Duodenal mucosa (tissue), 2 donors: ENCODE data around the gene SYNGAP1.

Experiments used
- H3K27ac ChIP-seq: one replicate; pipeline ENCODE4 v1.7.0; 2013; ENCODE audit warnings: low read depth, low read length
- H3K27me3 ChIP-seq, 2 donors: one replicate each; pipeline ENCODE4 v1.7.0; 2013; ENCODE audit warnings: low read length in 2 of 2, control low read depth in 1 of 2; ENCODE audit not compliant: insufficient read depth in 2 of 2, control insufficient read depth in 1 of 2
- H3K36me3 ChIP-seq, 2 donors: one replicate each; pipeline ENCODE4 v1.7.0; 2013; ENCODE audit warnings: low read length in 2 of 2, control low read depth in 1 of 2; ENCODE audit not compliant: insufficient read depth in 2 of 2, control insufficient read depth in 1 of 2
- H3K4me1 ChIP-seq, 2 donors: one replicate each; pipeline ENCODE4 v1.7.0; 2013; ENCODE audit warnings: low read length in 2 of 2, control low read depth in 1 of 2; ENCODE audit not compliant: insufficient read depth in 2 of 2, control insufficient read depth in 1 of 2
- H3K4me3 ChIP-seq, 2 donors: one replicate each; pipeline ENCODE4 v1.7.0; 2013; ENCODE audit warnings: low read length in 2 of 2, low read depth in 1 of 2
- H3K9ac ChIP-seq, 2 donors: one replicate each; pipeline ENCODE4 v1.7.0; 2013; ENCODE audit warnings: low read length in 2 of 2, low read depth in 1 of 2
- H3K9me3 ChIP-seq, 2 donors: one replicate each; pipeline ENCODE4 v1.7.0; 2013; ENCODE audit warnings: low read length in 2 of 2, control low read depth in 1 of 2; ENCODE audit not compliant: control insufficient read depth in 1 of 2

Gene SYNGAP1

GRCh38 chr6:33438978-33439594 lies 19.2 kb downstream of the SYNGAP1 start:
- Histone ChIP-seq H3K9ac (no peak overlapping the region), H3K9me3 (no peaks in the 10 kb centered on the region), H3K27ac (no peak overlapping the region), H3K36me3 (peaks cover 0 to 38% of the 10 kb centered on the region in 2 donors), H3K4me3 (no peak overlapping the region), H3K27me3 (no peaks in the 10 kb centered on the region), H3K4me1 (no peaks in the 10 kb centered on the region)

GRCh38 chr6:33439956-33440648 lies 20.2 kb downstream of the SYNGAP1 start:
- Histone ChIP-seq H3K27ac (no peak overlapping the region), H3K36me3 (peaks cover 0 to 39% of the 10 kb centered on the region in 2 donors), H3K27me3 (no peaks in the 10 kb centered on the region), H3K4me3 (no peak overlapping the region), H3K4me1 (no peaks in the 10 kb centered on the region), H3K9me3 (no peaks in the 10 kb centered on the region), H3K9ac (no peak overlapping the region)

- H3K9me3 ChIP-seq: no peaks in the 10 kb centered on the region
- H3K4me3 ChIP-seq: no peak overlapping the region
- no peaks in the 10 kb centered on the region for H3K4me1 ChIP-seq
- H3K27ac ChIP-seq: no peak overlapping the region
- H3K9ac ChIP-seq: no peak overlapping the region
- H3K27me3 ChIP-seq: no peaks in the 10 kb centered on the region
- peaks cover 0 to 33% of the 10 kb centered on the region in 2 donors for H3K36me3 ChIP-seq
These were observed 20.9 kb downstream of the SYNGAP1 start for GRCh38 chr6:33440649-33441309.

GRCh38 chr6:33441457-33441856 lies 21.6 kb downstream of the SYNGAP1 start:
- Histone ChIP-seq H3K4me3 (no peak overlapping the region), H3K9me3 (no peaks in the 10 kb centered on the region), H3K4me1 (no peaks in the 10 kb centered on the region), H3K27me3 (no peaks in the 10 kb centered on the region), H3K27ac (no peak overlapping the region), H3K36me3 (peaks cover 0 to 35% of the 10 kb centered on the region in 2 donors), H3K9ac (no peak overlapping the region)

- no peak overlapping the region for H3K9ac ChIP-seq
- H3K9me3 ChIP-seq: no peaks in the 10 kb centered on the region
- H3K36me3 ChIP-seq: peaks cover 0 to 32% of the 10 kb centered on the region in 2 donors
- H3K4me1 ChIP-seq: no peaks in the 10 kb centered on the region
- no peaks in the 10 kb centered on the region for H3K27me3 ChIP-seq
- H3K27ac ChIP-seq: no peak overlapping the region
- H3K4me3 ChIP-seq: no peak overlapping the region
These were observed 22.4 kb downstream of the SYNGAP1 start for GRCh38 chr6:33442283-33442682.

GRCh38 chr6:33443025-33443424 lies 23.2 kb downstream of the SYNGAP1 start:
- Histone ChIP-seq H3K9ac (no peak overlapping the region), H3K9me3 (no peaks in the 10 kb centered on the region), H3K27ac (no peak overlapping the region), H3K27me3 (no peaks in the 10 kb centered on the region), H3K4me3 (no peak overlapping the region), H3K36me3 (peaks cover 0 to 32% of the 10 kb centered on the region in 2 donors), H3K4me1 (no peaks in the 10 kb centered on the region)

GRCh38 chr6:33443619-33444504 lies 24.0 kb downstream of the SYNGAP1 start:
- no peaks in the 10 kb centered on the region for H3K9me3 ChIP-seq
- H3K27ac ChIP-seq: no peak overlapping the region
- H3K27me3 ChIP-seq: no peaks in the 10 kb centered on the region
- no peak overlapping the region for H3K9ac ChIP-seq
- no peaks in the 10 kb centered on the region for H3K4me1 ChIP-seq
- peaks cover 2 to 28% of the 10 kb centered on the region in 2 donors for H3K36me3 ChIP-seq
- no peak overlapping the region for H3K4me3 ChIP-seq

GRCh38 chr6:33445119-33445603 lies 25.3 kb downstream of the SYNGAP1 start:
- no peaks in the 10 kb centered on the region for H3K9me3 ChIP-seq
- H3K9ac ChIP-seq: no peak overlapping the region
- no peak overlapping the region for H3K4me3 ChIP-seq
- no peak overlapping the region for H3K27ac ChIP-seq
- H3K4me1 ChIP-seq: no peaks in the 10 kb centered on the region
- no peaks in the 10 kb centered on the region for H3K27me3 ChIP-seq
- peaks cover 4 to 28% of the 10 kb centered on the region in 2 donors for H3K36me3 ChIP-seq

GRCh38 chr6:33446356-33446755 lies 26.5 kb downstream of the SYNGAP1 start:
- H3K36me3 ChIP-seq: peaks cover 4 to 27% of the 10 kb centered on the region in 2 donors
- no peak overlapping the region for H3K9ac ChIP-seq
- no peak overlapping the region for H3K27ac ChIP-seq
- no peaks in the 10 kb centered on the region for H3K9me3 ChIP-seq
- H3K4me1 ChIP-seq: no peaks in the 10 kb centered on the region
- H3K27me3 ChIP-seq: no peaks in the 10 kb centered on the region
- no peak overlapping the region for H3K4me3 ChIP-seq
